Astrocyte (in vitro differentiated cells and primary cell): ENCODE data around the gene PLA2G4E. TPM values are rescaled to one million over a fixed set of nuclear protein-coding genes. Genes with fewer than 3 reads are reported as not detected.

Source experiments
- DNase-seq: peaks from one replicate; pipeline ENCODE4 v3.0.0-alpha.2; 2010; ENCODE audit warnings: low read depth
- FAIRE-seq: peaks from 2 replicates; lab custom pipeline; 2011; peaks lifted over from hg19 to GRCh38; lab: Jason Lieb, UNC
- H2AFZ ChIP-seq: 2 replicates; pipeline ENCODE4 v1.6.0; 2012; ENCODE audit warnings: low read depth, low read length, inconsistent platforms
- H3K27ac ChIP-seq: 2 replicates; pipeline ENCODE4 v1.5.1; 2011; ENCODE audit warnings: low read depth, low read length, inconsistent platforms
- H3K27me3 ChIP-seq: 2 replicates; pipeline ENCODE4 v1.6.0; 2011; ENCODE audit warnings: low read length, inconsistent platforms; ENCODE audit not compliant: insufficient read depth
- H3K36me3 ChIP-seq: 2 replicates; pipeline ENCODE4 v1.5.1; 2011; ENCODE audit warnings: low read length, inconsistent platforms; ENCODE audit not compliant: insufficient read depth
- H3K4me1 ChIP-seq: 2 replicates; pipeline ENCODE4 v1.5.1; 2011; ENCODE audit warnings: low read length, inconsistent platforms; ENCODE audit not compliant: insufficient read depth
- H3K4me2 ChIP-seq: 2 replicates; pipeline ENCODE4 v1.6.0; 2012; ENCODE audit warnings: low read length, inconsistent platforms
- H3K4me3 ChIP-seq: 2 replicates; pipeline ENCODE4 v1.5.1; 2011; ENCODE audit warnings: low read depth, mild to moderate bottlenecking, low read length, inconsistent platforms; ENCODE audit not compliant: insufficient read depth
- H3K79me2 ChIP-seq: 2 replicates; pipeline ENCODE4 v1.6.0; 2012; ENCODE audit warnings: mild to moderate bottlenecking, low read length, inconsistent platforms; ENCODE audit not compliant: insufficient read depth
- H3K9ac ChIP-seq: 2 replicates; pipeline ENCODE4 v1.6.0; 2012; ENCODE audit warnings: mild to moderate bottlenecking, low read length, inconsistent platforms
- H3K9me3 ChIP-seq: 2 replicates; pipeline ENCODE4 v1.5.1; 2012; ENCODE audit warnings: low read depth, mild to moderate bottlenecking, low read length, inconsistent platforms; ENCODE audit not compliant: insufficient read depth
- H4K20me1 ChIP-seq: 2 replicates; pipeline ENCODE4 v1.6.0; 2012; ENCODE audit warnings: low read length, inconsistent platforms; ENCODE audit not compliant: insufficient read depth
- H3K27ac Mint-ChIP-seq: one replicate; pipeline ENCODE4 v1.8.0; 2021; ENCODE audit warnings: mild to moderate bottlenecking, mixed read lengths; ENCODE audit not compliant: unreplicated experiment
- H3K27me3 Mint-ChIP-seq: one replicate; pipeline ENCODE4 v1.8.0; 2021; ENCODE audit warnings: low read depth, mixed read lengths; ENCODE audit not compliant: unreplicated experiment
- H3K36me3 Mint-ChIP-seq: one replicate; pipeline ENCODE4 v1.8.0; 2021; ENCODE audit warnings: low read depth, mixed read lengths; ENCODE audit not compliant: unreplicated experiment
- H3K4me1 Mint-ChIP-seq: one replicate; pipeline ENCODE4 v1.8.0; 2021; ENCODE audit warnings: low read depth, mixed read lengths; ENCODE audit not compliant: unreplicated experiment
- H3K4me3 Mint-ChIP-seq: one replicate; pipeline ENCODE4 v1.8.0; 2021; ENCODE audit warnings: mild to moderate bottlenecking, moderate library complexity, mixed read lengths; ENCODE audit not compliant: unreplicated experiment
- H3K9me3 Mint-ChIP-seq: one replicate; pipeline ENCODE4 v1.8.0; 2021; ENCODE audit warnings: mild to moderate bottlenecking, mixed read lengths; ENCODE audit not compliant: unreplicated experiment
- CTCF ChIP-seq: IDR thresholded peaks from 2 replicates; pipeline ENCODE4 v1.5.1; 2011; ENCODE audit warnings: low read depth, mild to moderate bottlenecking, inconsistent platforms, low read length, moderate library complexity; ENCODE audit not compliant: insufficient read depth
- EZH2 ChIP-seq: IDR thresholded peaks from 2 replicates; pipeline ENCODE4 v1.6.1; 2012; ENCODE audit warnings: mild to moderate bottlenecking, low read length, inconsistent platforms; ENCODE audit not compliant: insufficient read depth
- total RNA-seq: library from RNA; stranded (reverse); gene quantifications from 2 replicates; pipeline ENCODE4 v1.2.1, GENCODE V29; 2021

The PLA2G4E gene
- total RNA-seq, 1 donor from 2014 or later, result not detected

GRCh38 chr15:42032376-42033213, 11.8 kb upstream of the PLA2G4E start:
- H3K27ac Mint-ChIP-seq, result no peak overlapping the region
- Histone ChIP-seq H3K4me1 (no peaks in the 10 kb centered on the region), H3K9me3 (no peaks in the 10 kb centered on the region), H3K4me2 (no peak overlapping the region), H3K27ac (no peak overlapping the region), H3K4me3 (no peak overlapping the region), H3K36me3 (no peaks in the 10 kb centered on the region), H4K20me1 (no peaks in the 10 kb centered on the region), H2AFZ (no peak overlapping the region), H3K27me3 (peaks cover 11% of the 10 kb centered on the region), H3K79me2 (no peaks in the 10 kb centered on the region), H3K9ac (no peak overlapping the region)
- H3K36me3 Mint-ChIP-seq, result no peaks in the 10 kb centered on the region
- TF ChIP-seq EZH2, result no peak
- TF ChIP-seq CTCF, result no peak
- H3K4me3 Mint-ChIP-seq, result no peak overlapping the region
- FAIRE-seq (no peak), DNase-seq (no peak)
- peaks cover 20% of the 10 kb centered on the region for H3K27me3 Mint-ChIP-seq
- H3K4me1 Mint-ChIP-seq, result no peaks in the 10 kb centered on the region
- H3K9me3 Mint-ChIP-seq, result peaks cover 13% of the 10 kb centered on the region

GRCh38 chr15:42031198-42031915, 10.5 kb upstream of the PLA2G4E start:
- Mint-ChIP-seq H3K27me3 (peaks cover 26% of the 10 kb centered on the region), H3K4me3 (no peak overlapping the region), H3K36me3 (no peaks in the 10 kb centered on the region), H3K27ac (no peak overlapping the region), H3K9me3 (peaks cover 14% of the 10 kb centered on the region), H3K4me1 (no peaks in the 10 kb centered on the region)
- Histone ChIP-seq H3K9me3 (no peaks in the 10 kb centered on the region), H4K20me1 (no peaks in the 10 kb centered on the region), H3K27ac (no peak overlapping the region), H3K27me3 (peaks cover 17% of the 10 kb centered on the region), H3K36me3 (no peaks in the 10 kb centered on the region), H3K4me1 (no peaks in the 10 kb centered on the region), H3K4me3 (no peak overlapping the region), H3K9ac (no peak overlapping the region), H3K79me2 (no peaks in the 10 kb centered on the region), H2AFZ (no peak overlapping the region), H3K4me2 (no peak overlapping the region)
- DNase-seq (no peak), FAIRE-seq (no peak)
- no peak for TF ChIP-seq CTCF
